Activated naive CD4-positive, alpha-beta T cell treated with anti-CD3 and anti-CD28 coated beads, Interleukin-2, amount 10 ng/mL, durations not matched to agents 7 days and 5 days (primary cell): ENCODE results near the gene LRIT1.

Experiments
- CTCF ChIA-PET: fragments of 350-600 bp; sonication (Branson Sonifier 250); formaldehyde crosslinking; loops from one replicate; lab custom pipeline; 2021; ENCODE audit warnings: antibody characterized with exemption; lab: Charles Lee
- DNase-seq: peaks from one replicate; pipeline ENCODE4 v3.0.0-alpha.2; 2020
- H3K27ac Mint-ChIP-seq: one replicate; pipeline ENCODE4 v1.8.0; 2021; ENCODE audit warnings: mild to moderate bottlenecking, moderate library complexity, mixed read lengths
- H3K27me3 Mint-ChIP-seq: one replicate; pipeline ENCODE4 v1.8.0; 2021; ENCODE audit warnings: mild to moderate bottlenecking, mixed read lengths
- H3K36me3 Mint-ChIP-seq: one replicate; pipeline ENCODE4 v1.8.0; 2021; ENCODE audit warnings: mixed read lengths
- H3K4me1 Mint-ChIP-seq: one replicate; pipeline ENCODE4 v1.8.0; 2021; ENCODE audit warnings: mixed read lengths
- H3K4me3 Mint-ChIP-seq: one replicate; pipeline ENCODE4 v1.8.0; 2021; ENCODE audit warnings: mild to moderate bottlenecking, moderate library complexity, mixed read lengths
- H3K9me3 Mint-ChIP-seq: one replicate; pipeline ENCODE4 v1.8.0; 2021; ENCODE audit warnings: mixed read lengths

Gene LRIT1

DNA sequence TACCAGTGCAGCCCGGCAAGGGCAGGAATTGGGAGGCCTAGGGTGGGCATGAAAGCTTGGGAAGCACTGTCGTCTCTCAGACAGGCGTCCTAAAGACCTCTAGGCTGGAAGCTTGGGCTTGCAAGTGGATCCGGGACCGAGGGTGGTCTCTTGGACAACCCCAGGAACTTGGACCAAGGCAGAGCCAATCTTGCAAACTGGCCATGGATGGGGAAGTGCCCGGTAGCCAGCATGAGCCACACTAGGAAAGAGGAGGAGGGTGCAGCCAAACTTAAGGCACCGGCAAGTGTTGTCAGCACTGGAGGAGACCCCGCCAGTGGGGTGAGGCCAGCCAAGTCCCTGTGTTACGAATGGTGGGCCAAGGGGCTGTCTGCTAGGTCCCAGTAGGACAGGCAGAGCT lies 24.5 kb downstream of the LRIT1 start:
- Mint-ChIP-seq H3K27ac (no peak overlapping the region), H3K27me3 (peaks cover 11% of the 10 kb centered on the region), H3K4me3 (no peak overlapping the region), H3K9me3 (no peaks in the 10 kb centered on the region), H3K4me1 (no peaks in the 10 kb centered on the region), H3K36me3 (no peaks in the 10 kb centered on the region)
- CTCF ChIA-PET: interaction anchor here (0.8 to 6.7 kb wide), 4 partner anchors 10 to 68 kb away, joined by 3 to 43 read pairs (median 4); no protein-coding TSS in a partner anchor
- no peak for DNase-seq

DNA sequence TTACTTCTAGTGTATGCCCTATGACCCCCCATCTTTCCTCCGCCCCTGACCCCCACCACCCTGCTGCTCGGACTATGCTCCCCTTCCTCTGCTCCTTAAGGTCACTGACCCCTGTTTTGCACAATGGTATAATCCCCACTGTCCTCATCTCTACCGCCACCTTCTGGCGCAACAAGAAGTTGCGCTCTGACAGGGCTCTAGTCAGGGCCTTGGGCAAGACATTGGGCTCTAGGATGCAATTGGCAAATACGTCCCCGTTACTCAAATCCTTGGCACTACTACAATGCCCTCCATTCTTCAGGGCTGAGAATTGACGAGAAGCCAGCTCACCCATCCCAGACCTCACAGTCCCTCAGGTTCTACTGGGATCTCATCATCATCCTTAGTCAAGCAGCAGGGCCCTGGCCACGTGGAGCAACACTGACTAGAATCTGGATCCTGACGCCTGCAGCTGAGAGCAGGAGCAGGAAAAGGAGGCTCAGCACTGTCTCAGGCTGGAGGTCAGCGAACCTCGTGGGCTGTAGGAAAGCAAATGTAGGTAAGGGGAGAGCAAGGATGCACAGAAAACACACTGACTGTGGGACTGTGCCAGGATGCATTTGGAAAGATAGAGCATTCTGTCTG lies 26.6 kb downstream of the LRIT1 start:
- Mint-ChIP-seq H3K4me1 (no peaks in the 10 kb centered on the region), H3K9me3 (no peaks in the 10 kb centered on the region), H3K27ac (no peak overlapping the region), H3K36me3 (no peaks in the 10 kb centered on the region), H3K27me3 (peaks cover 14% of the 10 kb centered on the region), H3K4me3 (no peak overlapping the region)
- DNase-seq: peak; percentile 61
- CTCF ChIA-PET: interaction anchor here (0.7 to 6.7 kb wide), 14 partner anchors 8 to 322 kb away, joined by 3 to 43 read pairs (median 4); partner anchors contain the start of gene GHITM

DNA sequence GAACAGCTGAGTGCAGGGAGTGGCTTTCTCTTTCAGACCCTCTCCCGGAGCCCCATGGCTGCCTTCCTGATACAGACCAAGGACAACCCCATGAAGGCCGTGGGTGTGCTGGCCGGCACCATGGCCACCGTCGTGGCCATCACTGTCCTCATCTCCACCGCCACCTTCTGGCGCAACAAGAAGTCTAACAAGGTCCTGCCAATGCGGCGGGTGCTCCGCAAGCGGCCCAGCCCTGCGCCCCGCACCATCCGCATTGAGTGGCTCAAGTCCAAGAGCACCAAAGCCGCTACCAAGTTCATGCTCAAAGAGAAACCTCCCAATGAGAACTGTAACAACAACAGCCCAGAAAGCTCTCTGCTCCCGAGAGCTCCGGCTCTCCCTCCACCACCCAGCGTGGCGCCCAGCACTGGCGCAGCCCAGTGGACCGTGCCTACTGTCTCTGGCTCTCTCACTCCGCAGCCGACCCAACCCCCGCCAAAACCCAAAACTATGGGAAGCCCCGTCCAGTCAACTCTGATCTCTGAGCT lies 27.2 kb downstream of the LRIT1 start:
- Mint-ChIP-seq H3K4me3 (no peak overlapping the region), H3K4me1 (no peaks in the 10 kb centered on the region), H3K27ac (no peak overlapping the region), H3K36me3 (no peaks in the 10 kb centered on the region), H3K9me3 (no peaks in the 10 kb centered on the region), H3K27me3 (peaks cover 14% of the 10 kb centered on the region)
- CTCF ChIA-PET: interaction anchor here (0.7 to 6.7 kb wide), 12 partner anchors 9 to 323 kb away, joined by 3 to 43 read pairs (median 4); partner anchors contain the start of gene GHITM
- DNase-seq: no peak

DNA sequence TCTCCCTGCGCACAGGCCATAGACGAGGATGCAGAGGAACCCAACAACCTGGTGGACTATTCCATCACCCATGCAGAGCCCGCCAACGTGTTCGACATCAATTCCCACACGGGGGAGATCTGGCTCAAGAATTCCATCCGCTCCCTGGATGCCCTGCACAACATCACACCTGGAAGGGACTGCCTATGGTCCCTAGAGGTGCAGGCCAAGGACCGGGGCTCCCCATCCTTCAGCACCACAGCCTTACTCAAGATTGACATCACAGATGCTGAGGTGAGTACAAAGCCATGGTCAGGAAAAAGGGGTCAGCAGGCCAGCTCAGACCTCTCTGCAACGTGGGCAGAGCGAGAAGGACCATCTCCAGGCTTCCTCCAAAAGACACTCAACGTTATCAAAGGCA lies 28.3 kb downstream of the LRIT1 start:
- Mint-ChIP-seq H3K9me3 (no peaks in the 10 kb centered on the region), H3K36me3 (no peaks in the 10 kb centered on the region), H3K27ac (no peak overlapping the region), H3K27me3 (peaks cover 19% of the 10 kb centered on the region), H3K4me3 (no peak overlapping the region), H3K4me1 (no peaks in the 10 kb centered on the region)
- CTCF ChIA-PET: interaction anchor here (1.4 to 6.7 kb wide), 4 partner anchors 8 to 297 kb away, joined by 3 to 43 read pairs (median 7); no protein-coding TSS in a partner anchor
- DNase-seq: no peak

DNA sequence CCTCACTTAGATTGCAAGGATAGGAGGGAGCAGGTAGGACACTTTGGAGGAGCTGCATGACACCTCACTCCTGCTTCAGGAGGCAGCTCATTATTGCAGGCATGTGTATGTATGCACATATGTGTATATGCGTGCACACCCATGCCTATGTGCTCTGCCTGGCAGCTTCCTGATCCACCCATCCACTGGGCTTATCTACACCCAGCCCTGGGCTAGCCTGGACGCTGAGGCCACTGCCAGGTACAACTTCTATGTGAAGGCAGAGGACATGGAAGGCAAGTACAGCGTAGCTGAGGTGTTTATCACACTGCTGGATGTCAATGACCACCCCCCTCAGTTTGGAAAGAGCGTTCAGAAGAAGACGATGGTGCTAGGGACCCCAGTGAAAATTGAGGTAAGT lies 29.3 kb downstream of the LRIT1 start:
- no peak overlapping the region for H3K27ac Mint-ChIP-seq
- CTCF ChIA-PET: interaction anchor here (0.7 to 6.7 kb wide), 3 partner anchors 21 to 67 kb away, joined by 3 to 43 read pairs (median 3); no protein-coding TSS in a partner anchor
- H3K4me1 Mint-ChIP-seq: no peaks in the 10 kb centered on the region
- H3K9me3 Mint-ChIP-seq: no peaks in the 10 kb centered on the region
- H3K4me3 Mint-ChIP-seq: no peak overlapping the region
- no peaks in the 10 kb centered on the region for H3K36me3 Mint-ChIP-seq
- no peak for DNase-seq
- H3K27me3 Mint-ChIP-seq: peaks cover 17% of the 10 kb centered on the region

DNA sequence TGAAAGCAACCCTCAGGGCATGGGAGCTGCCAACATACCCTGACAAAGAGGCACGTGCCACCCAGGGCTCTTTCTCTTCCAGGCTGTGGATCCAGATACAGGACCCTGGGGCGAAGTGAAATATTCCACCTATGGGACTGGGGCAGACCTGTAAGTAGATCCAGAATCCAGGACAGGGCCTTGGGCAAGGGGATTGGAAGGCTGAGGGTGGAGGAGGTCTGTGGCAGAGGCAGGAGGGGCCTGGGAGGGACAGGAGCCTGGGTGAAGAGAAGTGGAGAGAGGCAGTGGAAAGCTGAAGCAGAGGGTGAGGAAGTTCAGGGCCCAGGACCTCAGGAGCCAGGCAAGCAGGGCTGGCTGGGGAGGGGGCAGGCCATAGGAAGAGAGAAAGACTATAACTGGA lies 29.8 kb downstream of the LRIT1 start:
- no peaks in the 10 kb centered on the region for H3K36me3 Mint-ChIP-seq
- no peaks in the 10 kb centered on the region for H3K9me3 Mint-ChIP-seq

DNA sequence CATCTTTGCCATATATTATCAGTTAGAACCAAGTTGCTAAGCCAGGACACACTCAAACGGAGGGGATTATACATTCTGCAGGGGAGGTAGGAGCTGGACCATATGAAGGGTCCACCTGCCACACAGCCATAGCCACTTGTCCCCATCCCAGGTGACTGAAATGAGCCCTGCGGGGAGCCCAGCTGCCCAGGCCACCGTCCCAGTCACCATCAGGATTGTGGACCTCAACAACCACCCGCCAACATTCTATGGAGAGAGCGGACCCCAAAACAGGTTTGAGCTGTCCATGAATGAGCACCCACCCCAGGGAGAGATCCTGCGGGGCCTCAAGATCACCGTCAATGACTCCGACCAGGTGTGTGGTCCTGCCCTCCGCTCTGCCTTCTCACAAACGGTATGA lies 33.3 kb downstream of the LRIT1 start:
- Mint-ChIP-seq H3K27ac (no peak overlapping the region), H3K9me3 (no peaks in the 10 kb centered on the region), H3K27me3 (peaks cover 21% of the 10 kb centered on the region), H3K4me1 (no peaks in the 10 kb centered on the region), H3K36me3 (no peaks in the 10 kb centered on the region), H3K4me3 (no peak overlapping the region)
- CTCF ChIA-PET: interaction anchor here (1.3 to 8.0 kb wide), 5 partner anchors 8 to 67 kb away, joined by 3 to 146 read pairs (median 4); no protein-coding TSS in a partner anchor
- DNase-seq: no peak

More for the DNA sequence above, 29.8 kb downstream of the LRIT1 start:
- H3K27me3 Mint-ChIP-seq: peaks cover 21% of the 10 kb centered on the region
- no peaks in the 10 kb centered on the region for H3K4me1 Mint-ChIP-seq
- no peak for DNase-seq
- no peak overlapping the region for H3K27ac Mint-ChIP-seq
- no peak overlapping the region for H3K4me3 Mint-ChIP-seq
- CTCF ChIA-PET: interaction anchor here (0.7 to 6.7 kb wide), 3 partner anchors 20 to 67 kb away, joined by 3 to 43 read pairs (median 3); no protein-coding TSS in a partner anchor

DNA sequence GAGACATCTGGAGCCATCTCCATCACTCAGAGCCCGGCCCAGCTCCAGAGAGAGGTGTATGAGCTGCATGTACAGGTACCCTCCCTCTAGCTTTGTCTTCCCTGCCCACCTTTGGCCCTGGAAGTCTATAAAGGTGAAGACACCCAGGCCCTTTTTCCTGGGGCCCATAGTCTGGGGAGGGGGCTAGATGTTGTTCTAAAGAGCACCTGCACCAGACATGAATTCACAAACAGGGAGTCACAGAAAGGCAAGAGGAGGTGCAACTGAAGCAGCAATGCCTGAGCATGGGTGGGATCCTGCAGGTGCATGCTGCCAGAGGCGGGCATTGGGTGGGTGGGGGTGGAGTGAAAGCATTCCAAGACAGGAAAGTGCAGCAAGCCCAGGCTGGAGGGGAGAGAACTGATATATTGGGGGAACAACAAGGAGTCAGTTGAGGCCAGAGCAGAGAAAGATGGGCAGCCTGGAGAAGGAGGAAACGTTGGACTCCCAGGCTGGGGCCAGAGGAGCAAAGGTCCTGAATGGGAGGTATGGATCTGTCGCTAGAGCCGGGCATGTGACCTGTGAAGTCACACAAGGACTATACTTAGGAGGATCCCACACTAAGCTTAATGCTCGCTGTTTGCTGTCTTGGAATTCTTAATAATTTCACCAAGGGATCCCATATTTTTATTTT lies 35.4 kb downstream of the LRIT1 start:
- Mint-ChIP-seq H3K27me3 (peaks cover 16% of the 10 kb centered on the region), H3K9me3 (no peaks in the 10 kb centered on the region), H3K4me1 (no peaks in the 10 kb centered on the region), H3K27ac (no peak overlapping the region), H3K36me3 (no peaks in the 10 kb centered on the region), H3K4me3 (no peak overlapping the region)
- CTCF ChIA-PET: interaction anchor here (0.7 to 8.0 kb wide), 12 partner anchors 8 to 348 kb away, joined by 3 to 146 read pairs (median 4); no protein-coding TSS in a partner anchor
- DNase-seq: no peak

DNA sequence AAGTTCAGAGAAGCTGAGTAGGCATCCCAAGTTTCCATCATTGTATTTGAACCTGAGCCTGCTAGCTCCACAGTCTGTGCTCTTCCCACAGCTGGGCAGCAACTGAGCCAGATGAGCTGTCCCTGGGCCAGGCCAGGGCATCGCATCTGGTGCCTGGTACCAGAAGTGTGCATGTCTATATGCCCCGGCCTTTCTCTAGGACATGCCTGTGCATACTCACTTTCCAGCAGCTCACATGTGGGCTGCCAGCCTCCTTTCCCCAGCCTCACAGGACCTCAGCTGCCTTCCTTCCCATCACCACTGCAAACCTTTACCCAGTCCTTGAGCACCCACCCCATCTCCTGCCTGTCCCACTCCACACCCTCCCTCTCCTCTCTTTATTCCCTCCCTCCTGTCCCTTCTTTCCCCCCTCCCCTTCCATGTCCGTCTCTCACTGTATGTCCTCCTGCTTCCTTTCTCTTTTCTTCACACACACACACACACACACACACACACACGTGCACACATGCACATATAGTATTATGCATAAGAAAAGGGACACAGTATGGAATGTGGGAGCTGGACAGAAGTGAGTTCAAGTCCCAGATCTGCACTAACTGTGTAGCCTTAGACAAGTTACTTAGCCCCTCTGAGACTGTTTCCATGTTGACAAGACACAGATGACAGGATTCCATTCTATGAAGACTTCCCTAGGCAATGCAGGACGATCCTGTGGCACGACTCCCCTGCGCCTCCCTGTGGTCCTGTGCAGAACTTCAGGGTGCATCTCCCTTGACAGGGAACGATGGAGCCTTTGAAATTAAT lies 36.1 kb downstream of the LRIT1 start:
- DNase-seq: peak; percentile 84
- H3K36me3 Mint-ChIP-seq: no peaks in the 10 kb centered on the region
- no peak overlapping the region for H3K27ac Mint-ChIP-seq
- H3K4me1 Mint-ChIP-seq: no peaks in the 10 kb centered on the region
- H3K4me3 Mint-ChIP-seq: no peak overlapping the region
- no peaks in the 10 kb centered on the region for H3K9me3 Mint-ChIP-seq
- CTCF ChIA-PET: interaction anchor here (0.5 to 8.0 kb wide), 17 partner anchors 8 to 145 kb away, joined by 3 to 146 read pairs (median 4); no protein-coding TSS in a partner anchor
- H3K27me3 Mint-ChIP-seq: peaks cover 20% of the 10 kb centered on the region

DNA sequence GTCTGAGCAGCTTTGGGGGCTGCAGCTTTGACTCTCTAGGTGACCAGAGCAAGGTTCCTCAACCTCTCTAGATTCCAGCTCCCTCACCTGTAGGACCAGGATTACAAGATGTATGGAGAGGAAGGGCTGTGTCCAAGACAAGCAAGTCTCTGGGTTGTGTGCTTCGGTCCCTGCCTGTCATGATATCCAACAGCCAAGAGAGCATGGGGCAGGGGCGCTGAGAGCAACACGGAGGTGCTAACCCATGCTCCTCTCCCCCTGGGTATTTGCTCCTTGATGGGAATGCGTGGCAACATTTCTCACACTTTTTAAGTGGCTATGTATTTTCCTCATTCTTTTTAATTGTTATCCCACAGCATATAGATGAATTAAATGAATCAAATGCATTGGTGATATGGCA lies 36.7 kb downstream of the LRIT1 start:
- Mint-ChIP-seq H3K36me3 (no peaks in the 10 kb centered on the region), H3K4me3 (no peak overlapping the region), H3K9me3 (no peaks in the 10 kb centered on the region), H3K4me1 (no peaks in the 10 kb centered on the region), H3K27ac (no peak overlapping the region), H3K27me3 (peaks cover 20% of the 10 kb centered on the region)
- CTCF ChIA-PET: interaction anchor here (0.5 to 8.0 kb wide), 14 partner anchors 9 to 145 kb away, joined by 3 to 146 read pairs (median 4); no protein-coding TSS in a partner anchor
- DNase-seq: no peak

DNA sequence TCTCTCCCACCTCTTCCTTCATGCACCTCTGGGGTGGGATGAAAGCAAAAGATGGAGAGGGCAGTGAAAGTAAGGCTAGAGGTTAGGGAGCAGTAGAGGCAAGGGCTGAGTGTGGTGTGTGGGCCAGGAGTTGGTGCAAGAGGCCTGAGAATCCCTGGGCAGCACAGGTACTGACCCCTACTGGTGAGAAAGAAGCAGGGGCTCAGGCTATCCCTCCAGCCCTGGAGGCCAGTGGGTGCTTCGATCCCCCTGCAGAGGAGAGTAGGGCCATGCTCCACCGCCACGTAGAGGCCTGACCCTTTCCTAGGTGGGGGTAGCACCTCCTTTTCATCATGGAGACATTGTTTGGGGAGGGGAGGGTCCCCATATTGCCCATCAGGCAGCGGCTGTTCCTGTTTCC lies 37.2 kb downstream of the LRIT1 start:
- H3K27me3 Mint-ChIP-seq: peaks cover 21% of the 10 kb centered on the region
- DNase-seq: no peak
- CTCF ChIA-PET: interaction anchor here (1.3 to 8.0 kb wide), 4 partner anchors 11 to 57 kb away, joined by 3 to 146 read pairs (median 6); no protein-coding TSS in a partner anchor
- no peaks in the 10 kb centered on the region for H3K4me1 Mint-ChIP-seq
- H3K9me3 Mint-ChIP-seq: no peaks in the 10 kb centered on the region
- H3K36me3 Mint-ChIP-seq: no peaks in the 10 kb centered on the region
- no peak overlapping the region for H3K4me3 Mint-ChIP-seq
- H3K27ac Mint-ChIP-seq: no peak overlapping the region

DNA sequence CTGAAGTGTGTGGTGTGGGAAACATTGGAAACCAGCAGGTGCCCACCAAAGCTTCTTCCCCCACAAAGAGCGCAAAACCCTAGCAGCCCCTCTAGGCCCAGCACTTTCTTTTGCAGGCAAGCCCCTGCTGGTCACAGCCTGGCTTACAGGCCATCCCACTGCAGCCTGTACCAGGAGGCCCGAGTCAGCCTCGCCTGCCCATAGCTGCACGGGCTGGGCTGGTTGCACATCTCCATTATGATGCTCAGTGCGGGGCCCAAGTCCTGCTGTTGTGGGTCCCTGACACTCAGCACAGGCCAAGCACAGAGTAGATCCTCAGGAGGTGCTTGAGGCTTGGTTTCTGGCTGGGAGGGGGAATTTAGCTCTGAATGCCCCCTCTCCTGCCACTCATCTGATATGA lies 39.0 kb downstream of the LRIT1 start:
- CTCF ChIA-PET: interaction anchor here (0.9 to 8.0 kb wide), 3 partner anchors 54 to 62 kb away, joined by 3 to 146 read pairs (median 4); no protein-coding TSS in a partner anchor
- no peaks in the 10 kb centered on the region for H3K36me3 Mint-ChIP-seq
- no peak for DNase-seq
- no peak overlapping the region for H3K27ac Mint-ChIP-seq
- no peaks in the 10 kb centered on the region for H3K9me3 Mint-ChIP-seq
- no peaks in the 10 kb centered on the region for H3K4me1 Mint-ChIP-seq
- H3K4me3 Mint-ChIP-seq: no peak overlapping the region
- H3K27me3 Mint-ChIP-seq: peaks cover 33% of the 10 kb centered on the region

DNA sequence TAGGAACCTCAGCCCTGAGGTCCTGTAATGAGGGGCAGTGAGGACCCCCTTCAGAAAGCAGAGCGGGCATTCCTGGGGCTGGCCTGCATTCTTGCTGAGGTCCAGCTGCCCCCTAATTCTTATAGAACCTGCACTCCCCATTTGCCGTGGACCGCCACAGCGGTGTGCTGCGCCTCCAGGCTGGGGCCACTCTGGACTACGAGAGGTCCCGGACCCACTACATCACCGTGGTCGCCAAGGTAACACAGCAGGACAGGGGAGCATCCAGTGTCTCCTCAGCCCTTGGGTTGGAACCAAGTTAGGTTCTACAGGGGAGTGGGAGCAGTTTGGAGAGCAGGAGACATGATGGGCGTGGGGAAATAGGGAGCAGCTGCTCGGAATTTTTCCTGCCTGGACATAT lies 39.7 kb downstream of the LRIT1 start:
- Mint-ChIP-seq H3K4me3 (no peak overlapping the region), H3K36me3 (no peaks in the 10 kb centered on the region), H3K4me1 (no peaks in the 10 kb centered on the region), H3K9me3 (no peaks in the 10 kb centered on the region), H3K27me3 (peaks cover 34% of the 10 kb centered on the region), H3K27ac (no peak overlapping the region)
- DNase-seq: no peak
- CTCF ChIA-PET: interaction anchor here (0.9 to 8.0 kb wide), 3 partner anchors 54 to 61 kb away, joined by 3 to 146 read pairs (median 4); no protein-coding TSS in a partner anchor
